ENCODE results near the gene NRG3. TPM values are rescaled to one million over a fixed set of nuclear protein-coding genes. Genes with fewer than 3 reads are reported as not detected.

Gene NRG3
- total and polyA plus RNA-seq, 2 of the 8 experiments (the other 6 are each of a cell fraction or from before 2014, with no cell fraction given): 4.2 to 5.0 TPM

GRCh38 chr10:82558014-82558607, 683.1 kb downstream of the NRG3 start:
- Histone ChIP-seq H2AFZ (ENCODE audit: low read length) (no peak overlapping the region), H4K91ac (replicated peaks; ENCODE audit: insufficient read length, low read length) (no peak overlapping the region), H3K4ac (replicated peaks; ENCODE audit: insufficient read length, low read depth, low read length) (no peak overlapping the region), H3K4me2 (ENCODE audit: insufficient read depth in 1 of 2, low read depth in 2 of 2, low read length in 2 of 2) (no peak overlapping the region), H3K14ac (ENCODE audit: insufficient read length) (no peak overlapping the region), H3K79me2 (ENCODE audit: control insufficient read depth in 1 of 2, insufficient read depth in 2 of 2, low read length in 2 of 2) (no peaks in the 10 kb centered on the region), H2BK120ac (replicated peaks; ENCODE audit: low read depth, low read length) (no peak overlapping the region), H2BK15ac (ENCODE audit: low read length) (no peak overlapping the region), H3K56ac (replicated peaks; ENCODE audit: insufficient read length, low read depth, low read length) (no peak overlapping the region), H3K23me2 (ENCODE audit: low read depth, low read length) (no peaks in the 10 kb centered on the region), H2BK12ac (ENCODE audit: low read depth, low read length) (no peak overlapping the region), H2AK5ac (ENCODE audit: low read depth, low read length) (no peak overlapping the region), H2BK20ac (ENCODE audit: low read length) (no peak overlapping the region), H2BK5ac (ENCODE audit: low read depth, low read length) (no peak overlapping the region), H3K18ac (ENCODE audit: extremely low read depth, low read length) (no peak overlapping the region), H3K4me3 (ENCODE audit: extremely low read depth in 1 of 4, insufficient read depth in 2 of 4, low read depth in 3 of 4, low read length in 4 of 4) (no peak overlapping the region), H3K9me3 (ENCODE audit: insufficient read depth in 2 of 2, low read depth in 1 of 2, low read length in 1 of 2) (no peaks in the 10 kb centered on the region), H4K8ac (ENCODE audit: extremely low read depth, insufficient read depth, low read length) (no peak overlapping the region), H3K27ac (ENCODE audit: low read depth, low read length) (no peak overlapping the region), H3K9ac (replicated peaks in 1 of 4; ENCODE audit: extremely low read depth in 1 of 4, low read depth in 3 of 4, low read length in 3 of 4) (no peak overlapping the region), H3K4me1 (replicated peaks in 1 of 4; ENCODE audit: control insufficient read depth in 3 of 4, insufficient read depth in 4 of 4, low read length in 3 of 4) (no peaks in the 10 kb centered on the region), H3K23ac (ENCODE audit: insufficient read length) (no peak overlapping the region), H4K5ac (ENCODE audit: insufficient read length, low read depth, low read length) (no peak overlapping the region), H3K27me3 (replicated peaks in 1 of 4; ENCODE audit: control insufficient read depth in 3 of 4, extremely low read depth in 1 of 4, insufficient read depth in 3 of 4, low read length in 3 of 4) (no peaks in the 10 kb centered on the region), H4K20me1 (replicated peaks in 1 of 2; ENCODE audit: control insufficient read depth in 1 of 2, insufficient read depth in 2 of 2, low read length in 2 of 2) (no peaks in the 10 kb centered on the region), H3K36me3 (ENCODE audit: control insufficient read depth in 2 of 4, insufficient read depth in 4 of 4, low read length in 3 of 4) (no peaks in the 10 kb centered on the region), H3K79me1 (ENCODE audit: low read depth, low read length) (no peaks in the 10 kb centered on the region)
- WGBS, 2 experiments (ENCODE audit: extremely low coverage in 1 of 2, insufficient coverage in 1 of 2, insufficient read length in 1 of 2, insufficient replicate concordance in 2 of 2, low coverage in 1 of 2, low lambda C conversion rate in 2 of 2, missing lambda C conversion rate in 1 of 2): 91% methylated on average over 2 of the region's 2 CpGs; no CpG with 5 or more reads in 1 of the 2 experiments
- DNase-seq (ENCODE audit: low read depth in 1 of 2, low spot score in 2 of 2): no peak
- ChIA-PET POLR2A (ENCODE audit: partially characterized antibody) (no interaction called here), CTCF (ENCODE audit: partially characterized antibody) (interaction anchor here (0.8 kb wide), 1 partner anchor 25 kb away, joined by 3 read pairs; no protein-coding TSS in a partner anchor)
- no peak for FAIRE-seq
- TF ChIP-seq SP2 (IDR thresholded peaks at IDR 0.05; ENCODE audit: low read length) (no peak), ASH2L (IDR thresholded peaks at IDR 0.05; ENCODE audit: low read length) (no peak), CTCF (IDR thresholded peaks at IDR 0.05; ENCODE audit: control extremely low read depth in 1 of 3, insufficient read depth in 1 of 3, low read depth in 1 of 3, low read length in 3 of 3) (no peak), NANOG (IDR thresholded peaks at IDR 0.05; ENCODE audit: insufficient read depth, low read depth, low read length, poor library complexity, severe bottlenecking) (no peak), RBBP5 (IDR thresholded peaks at IDR 0.05; ENCODE audit: borderline replicate concordance, low read depth, low read length) (no peak), SIN3A (conservative IDR thresholded peaks at IDR 0.05 in 1 of 2, IDR thresholded peaks at IDR 0.05 in 1 of 2; ENCODE audit: low read depth in 1 of 2, low read length in 2 of 2) (no peak), BRCA1 (IDR thresholded peaks at IDR 0.05; ENCODE audit: low read depth, low read length) (no peak)
